SK-N-SH treated with all-trans-retinoic acid at 6 μM for 48 hours (cell line): Measurements from ENCODE around the gene POLR3A.

ENCODE experiments used
- ARNTL ChIP-seq: fragments of 450-650 bp; formaldehyde crosslinking; IDR thresholded peaks from 2 replicates; pipeline ENCODE4 v1.5.0; 2020; ENCODE audit warnings: low read depth, mild to moderate bottlenecking, moderate library complexity, borderline replicate concordance
- CREB5 ChIP-seq: fragments of 250-450 bp; sonication (Bioruptor Pico); IDR thresholded peaks from 2 replicates; pipeline ENCODE4 v1.5.1; 2020; ENCODE audit warnings: low read depth, mild to moderate bottlenecking, moderate library complexity
- ZNF70 ChIP-seq: fragments of 450-650 bp; formaldehyde crosslinking; IDR thresholded peaks from 2 replicates; pipeline ENCODE4 v1.5.0; 2020; ENCODE audit warnings: mild to moderate bottlenecking, moderate library complexity
- TF ChIP-seq, protein P1 (sequence below): fragments of 250-450 bp; sonication (Bioruptor Pico); IDR thresholded peaks from 2 replicates; pipeline ENCODE4 v1.8.0; 2020; ENCODE audit warnings: mild to moderate bottlenecking, moderate library complexity, borderline replicate concordance

DNA sequence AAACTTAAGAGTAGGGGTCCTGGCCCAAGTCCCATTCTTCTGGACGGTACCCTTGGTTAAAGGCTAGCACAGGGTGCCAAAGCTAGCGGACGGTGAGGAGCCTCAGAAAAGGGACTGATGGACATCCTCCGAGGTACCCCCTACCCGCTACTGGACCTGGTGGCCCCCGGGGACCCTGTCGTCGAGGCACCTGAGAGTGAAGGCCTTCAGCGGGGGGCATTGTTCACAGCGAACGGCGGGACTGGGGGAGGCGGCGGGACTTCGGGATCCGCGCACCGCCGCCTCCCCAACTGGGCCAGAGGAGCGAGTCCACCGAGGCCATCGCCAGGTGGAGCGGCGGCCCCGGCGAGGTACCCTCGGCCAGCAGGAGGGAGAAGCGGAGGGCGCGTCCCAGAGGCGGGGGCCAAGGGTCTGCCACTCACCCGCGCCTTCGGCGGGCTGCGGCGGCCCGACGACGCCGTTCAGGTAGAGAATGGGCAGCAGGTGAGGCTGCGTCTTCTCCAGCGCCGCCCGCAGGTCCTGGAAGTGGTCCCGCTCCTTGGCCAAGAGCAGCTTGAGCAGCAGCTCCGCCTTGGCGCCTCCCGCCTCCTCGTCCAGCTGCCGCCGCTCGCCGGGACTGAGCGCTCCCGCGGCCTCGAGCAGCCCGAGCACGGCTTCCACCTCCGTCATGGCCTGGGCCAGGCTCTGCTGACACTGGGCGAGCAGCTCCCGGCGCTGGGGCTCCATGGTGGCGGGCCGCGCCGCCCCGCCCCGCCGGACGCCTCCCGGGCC is 103.3 kb downstream of the POLR3A start:
- no peak for TF ChIP-seq ZNF70
- TF ChIP-seq, protein P1, sequence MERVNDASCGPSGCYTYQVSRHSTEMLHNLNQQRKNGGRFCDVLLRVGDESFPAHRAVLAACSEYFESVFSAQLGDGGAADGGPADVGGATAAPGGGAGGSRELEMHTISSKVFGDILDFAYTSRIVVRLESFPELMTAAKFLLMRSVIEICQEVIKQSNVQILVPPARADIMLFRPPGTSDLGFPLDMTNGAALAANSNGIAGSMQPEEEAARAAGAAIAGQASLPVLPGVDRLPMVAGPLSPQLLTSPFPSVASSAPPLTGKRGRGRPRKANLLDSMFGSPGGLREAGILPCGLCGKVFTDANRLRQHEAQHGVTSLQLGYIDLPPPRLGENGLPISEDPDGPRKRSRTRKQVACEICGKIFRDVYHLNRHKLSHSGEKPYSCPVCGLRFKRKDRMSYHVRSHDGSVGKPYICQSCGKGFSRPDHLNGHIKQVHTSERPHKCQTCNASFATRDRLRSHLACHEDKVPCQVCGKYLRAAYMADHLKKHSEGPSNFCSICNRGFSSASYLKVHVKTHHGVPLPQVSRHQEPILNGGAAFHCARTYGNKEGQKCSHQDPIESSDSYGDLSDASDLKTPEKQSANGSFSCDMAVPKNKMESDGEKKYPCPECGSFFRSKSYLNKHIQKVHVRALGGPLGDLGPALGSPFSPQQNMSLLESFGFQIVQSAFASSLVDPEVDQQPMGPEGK: no peak
- TF ChIP-seq CREB5 (CRISPR knock-in tag): no peak
- no peak for TF ChIP-seq ARNTL (CRISPR knock-in tag)
